Measurements from ENCODE around the gene CLEC10A. TPM values are rescaled to one million over a fixed set of nuclear protein-coding genes. Genes with fewer than 3 reads are reported as not detected.

Gene CLEC10A
- polyA plus RNA-seq, 1 donor (not counting 4 experiments of a cell fraction or from before 2014, with no cell fraction given) = not detected

- Histone ChIP-seq H3K4me3 (ENCODE audit: control insufficient read depth in 2 of 3, extremely low read depth in 1 of 3, insufficient read depth in 2 of 3, low read depth in 1 of 3, low read length in 3 of 3) (no peak overlapping the region), H3K27ac (ENCODE audit: control insufficient read depth, insufficient read depth, low read length) (no peak overlapping the region), H3K36me3 (ENCODE audit: control insufficient read depth in 2 of 2, extremely low read depth in 1 of 2, insufficient read depth in 2 of 2, low read length in 2 of 2) (no peaks in the 10 kb centered on the region), H3K79me2 (ENCODE audit: control insufficient read depth, insufficient read depth, low read length) (no peaks in the 10 kb centered on the region), H3K9me3 (ENCODE audit: control insufficient read depth, low read depth, low read length) (peaks cover 2% of the 10 kb centered on the region), H2AFZ (ENCODE audit: control insufficient read depth, low read length) (no peak overlapping the region), H3K27me3 (ENCODE audit: control insufficient read depth, extremely low read depth, insufficient read depth, low read length) (peaks cover 10% of the 10 kb centered on the region), H4K20me1 (ENCODE audit: control insufficient read depth, extremely low read depth, insufficient read depth, low read length) (no peaks in the 10 kb centered on the region), H3K4me2 (ENCODE audit: control insufficient read depth, extremely low read depth, insufficient read depth, low read depth, low read length) (no peak overlapping the region), H3K9ac (ENCODE audit: control insufficient read depth, extremely low read depth, insufficient read depth, low read length) (no peak overlapping the region), H3K4me1 (ENCODE audit: control insufficient read depth, extremely low read depth, insufficient read depth, low read length) (peaks cover 12% of the 10 kb centered on the region), H3K9me1 (ENCODE audit: control insufficient read depth, extremely low read depth, insufficient read depth, low read length) (no peaks in the 10 kb centered on the region)
- FAIRE-seq = no peak
- TF ChIP-seq, protein P1, sequence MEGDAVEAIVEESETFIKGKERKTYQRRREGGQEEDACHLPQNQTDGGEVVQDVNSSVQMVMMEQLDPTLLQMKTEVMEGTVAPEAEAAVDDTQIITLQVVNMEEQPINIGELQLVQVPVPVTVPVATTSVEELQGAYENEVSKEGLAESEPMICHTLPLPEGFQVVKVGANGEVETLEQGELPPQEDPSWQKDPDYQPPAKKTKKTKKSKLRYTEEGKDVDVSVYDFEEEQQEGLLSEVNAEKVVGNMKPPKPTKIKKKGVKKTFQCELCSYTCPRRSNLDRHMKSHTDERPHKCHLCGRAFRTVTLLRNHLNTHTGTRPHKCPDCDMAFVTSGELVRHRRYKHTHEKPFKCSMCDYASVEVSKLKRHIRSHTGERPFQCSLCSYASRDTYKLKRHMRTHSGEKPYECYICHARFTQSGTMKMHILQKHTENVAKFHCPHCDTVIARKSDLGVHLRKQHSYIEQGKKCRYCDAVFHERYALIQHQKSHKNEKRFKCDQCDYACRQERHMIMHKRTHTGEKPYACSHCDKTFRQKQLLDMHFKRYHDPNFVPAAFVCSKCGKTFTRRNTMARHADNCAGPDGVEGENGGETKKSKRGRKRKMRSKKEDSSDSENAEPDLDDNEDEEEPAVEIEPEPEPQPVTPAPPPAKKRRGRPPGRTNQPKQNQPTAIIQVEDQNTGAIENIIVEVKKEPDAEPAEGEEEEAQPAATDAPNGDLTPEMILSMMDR (optimal IDR thresholded peaks at IDR 0.05 in 1 of 3, IDR thresholded peaks at IDR 0.05 in 1 of 3, conservative IDR thresholded peaks at IDR 0.05 in 1 of 3; ENCODE audit: extremely low read depth in 1 of 3, insufficient read depth in 2 of 3, low read length in 3 of 3) = no peak
- TF ChIP-seq EZH2 (IDR thresholded peaks at IDR 0.05; ENCODE audit: low read length) = no peak
- DNase-seq (ENCODE audit: low read depth, low spot score) = no peak
- dilution Hi-C loops (cut with MboI; ENCODE audit: extremely low pct_ligation_motif_present, low sequenced_read_pairs) = no loop called here
These were observed 15.8 kb downstream of the CLEC10A start for GRCh38 chr17:7064261-7064660.

DNA sequence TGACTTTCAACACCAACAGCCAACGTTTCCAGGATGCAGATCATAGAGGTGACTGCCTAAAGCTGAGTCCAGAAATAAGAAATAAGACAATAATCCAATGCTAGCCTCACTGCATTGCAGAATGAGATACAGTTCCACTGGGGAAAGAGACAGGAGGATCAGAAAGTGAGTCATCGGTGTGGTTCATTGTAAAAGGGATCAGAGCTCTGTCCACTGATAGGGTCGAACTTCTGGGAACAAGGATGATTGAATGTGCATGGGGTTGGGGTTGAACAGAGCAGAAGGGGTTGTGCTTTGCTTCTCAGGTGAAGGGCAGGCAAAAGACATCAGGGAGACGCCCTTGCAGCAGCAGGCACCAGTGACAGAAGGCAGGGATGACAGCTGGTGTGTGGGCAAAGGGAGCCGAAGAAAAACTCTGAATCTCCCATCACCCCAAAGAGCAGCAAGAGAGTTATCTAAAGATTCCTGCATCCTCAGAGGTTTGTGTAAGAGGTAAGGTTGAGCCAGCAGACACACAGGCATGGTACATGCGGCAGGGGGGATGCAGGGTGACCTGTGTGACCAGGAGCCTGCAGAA is 16.4 kb downstream of the CLEC10A start:
- FAIRE-seq (no peak), DNase-seq (ENCODE audit: low read depth, low spot score) (no peak)
- TF ChIP-seq EZH2 (IDR thresholded peaks at IDR 0.05; ENCODE audit: low read length) = no peak
- TF ChIP-seq, protein P1 (optimal IDR thresholded peaks at IDR 0.05 in 1 of 3, IDR thresholded peaks at IDR 0.05 in 1 of 3, conservative IDR thresholded peaks at IDR 0.05 in 1 of 3; ENCODE audit: extremely low read depth in 1 of 3, insufficient read depth in 2 of 3, low read length in 3 of 3) = no peak
- H3K4me3 ChIP-seq (ENCODE audit: control insufficient read depth in 2 of 3, extremely low read depth in 1 of 3, insufficient read depth in 2 of 3, low read depth in 1 of 3, low read length in 3 of 3) = no peak overlapping the region
- peaks cover 2% of the 10 kb centered on the region for H3K9me3 ChIP-seq (ENCODE audit: control insufficient read depth, low read depth, low read length)
- H2AFZ ChIP-seq (ENCODE audit: control insufficient read depth, low read length) = no peak overlapping the region
- no peak overlapping the region for H3K4me2 ChIP-seq (ENCODE audit: control insufficient read depth, extremely low read depth, insufficient read depth, low read depth, low read length)
- H3K4me1 ChIP-seq (ENCODE audit: control insufficient read depth, extremely low read depth, insufficient read depth, low read length) = peaks cover 18% of the 10 kb centered on the region
- H3K27ac ChIP-seq (ENCODE audit: control insufficient read depth, insufficient read depth, low read length) = no peak overlapping the region
- H3K27me3 ChIP-seq (ENCODE audit: control insufficient read depth, extremely low read depth, insufficient read depth, low read length) = peaks cover 10% of the 10 kb centered on the region
- H3K9ac ChIP-seq (ENCODE audit: control insufficient read depth, extremely low read depth, insufficient read depth, low read length) = no peak overlapping the region
- dilution Hi-C loops (cut with MboI; ENCODE audit: extremely low pct_ligation_motif_present, low sequenced_read_pairs) = no loop called here
- H3K36me3 ChIP-seq (ENCODE audit: control insufficient read depth in 2 of 2, extremely low read depth in 1 of 2, insufficient read depth in 2 of 2, low read length in 2 of 2) = no peaks in the 10 kb centered on the region
- no peaks in the 10 kb centered on the region for H4K20me1 ChIP-seq (ENCODE audit: control insufficient read depth, extremely low read depth, insufficient read depth, low read length)
- no peaks in the 10 kb centered on the region for H3K79me2 ChIP-seq (ENCODE audit: control insufficient read depth, insufficient read depth, low read length)
- H3K9me1 ChIP-seq (ENCODE audit: control insufficient read depth, extremely low read depth, insufficient read depth, low read length) = no peaks in the 10 kb centered on the region
